Liver (tissue), 9 donors: ENCODE results near the gene COG7. TPM values are rescaled to one million over a fixed set of nuclear protein-coding genes. Genes with fewer than 3 reads are reported as not detected.
"Not testable (repeated sequence)": the region's sequence is repeated elsewhere in the genome, so short reads cannot be mapped to it uniquely, and the experiment has no call there.

Source experiments
- DNase-seq: peaks from one replicate; pipeline ENCODE4 v3.0.0-alpha.2; 2017; ENCODE audit warnings: low spot score
- H3K27ac ChIP-seq, 2 donors: one replicate each; pipeline ENCODE4 v1.7.0; 2013; ENCODE audit warnings: inconsistent platforms in 2 of 2, low read length in 2 of 2, control low read depth in 1 of 2, low read depth in 1 of 2, mild to moderate bottlenecking in 1 of 2
- H3K27me3 ChIP-seq, 4 donors: one replicate each; pipeline versions ENCODE4 v1.6.1 to v1.7.0; 2013; ENCODE audit warnings: low read length in 3 of 4, inconsistent platforms in 1 of 4, mild to moderate bottlenecking in 1 of 4, moderate library complexity in 1 of 4; ENCODE audit not compliant: control insufficient read depth in 4 of 4, insufficient read depth in 4 of 4
- H3K36me3 ChIP-seq, 4 donors: one replicate each; pipeline versions ENCODE4 v1.6.1 to v1.7.0; 2013; ENCODE audit warnings: low read length in 3 of 4, mild to moderate bottlenecking in 3 of 4, low read depth in 1 of 4, moderate library complexity in 1 of 4; ENCODE audit not compliant: control insufficient read depth in 4 of 4, insufficient read depth in 3 of 4
- H3K4me1 ChIP-seq, 4 donors: one replicate each; pipeline versions ENCODE4 v1.6.1 to v1.7.0; 2013; ENCODE audit warnings: low read length in 3 of 4, mild to moderate bottlenecking in 3 of 4, moderate library complexity in 1 of 4; ENCODE audit not compliant: control insufficient read depth in 4 of 4, insufficient read depth in 4 of 4
- H3K4me3 ChIP-seq, 3 donors: one replicate each; pipeline versions ENCODE4 v1.6.1 to v1.7.0; 2013; ENCODE audit warnings: low read length in 3 of 3, control low read depth in 1 of 3, low read depth in 1 of 3, mild to moderate bottlenecking in 1 of 3
- H3K9ac ChIP-seq, 2 donors: one replicate each; pipeline ENCODE4 v1.7.0; 2013; ENCODE audit warnings: low read length in 2 of 2, mild to moderate bottlenecking in 2 of 2, moderate library complexity in 2 of 2, control low read depth in 1 of 2, low read depth in 1 of 2
- H3K9me3 ChIP-seq, 4 donors: one replicate each; pipeline versions ENCODE4 v1.6.1 to v1.7.0; 2013; ENCODE audit warnings: low read length in 3 of 4; ENCODE audit not compliant: control insufficient read depth in 4 of 4
- ATF3 ChIP-seq: IDR thresholded peaks from 2 replicates; pipeline ENCODE4 v1.6.1; 2016; ENCODE audit warnings: antibody characterized with exemption
- EGR1 ChIP-seq, 2 donors: IDR thresholded peaks; 2 replicates each; pipeline ENCODE4 v1.6.1; 2016 to 2018; ENCODE audit warnings: antibody characterized with exemption in 2 of 2, low read depth in 2 of 2
- FOXA1 ChIP-seq: IDR thresholded peaks from 2 replicates; pipeline ENCODE4 v1.6.1; 2016; ENCODE audit warnings: antibody characterized with exemption
- FOXA2 ChIP-seq: IDR thresholded peaks from 2 replicates; pipeline ENCODE4 v1.6.1; 2016; ENCODE audit warnings: antibody characterized with exemption
- GABPA ChIP-seq, 2 donors: IDR thresholded peaks in 1 of 2; conservative IDR thresholded peaks in 1 of 2; 2 replicates each; pipeline ENCODE4 v1.6.1; 2016; ENCODE audit warnings: antibody characterized with exemption in 2 of 2, mild to moderate bottlenecking in 1 of 2, moderate library complexity in 1 of 2
- HNF4G ChIP-seq: IDR thresholded peaks from 2 replicates; pipeline ENCODE4 v1.6.1; 2016; ENCODE audit warnings: antibody characterized with exemption
- MAX ChIP-seq: IDR thresholded peaks from 2 replicates; pipeline ENCODE4 v1.6.1; 2016; ENCODE audit warnings: antibody characterized with exemption
- RAD21 ChIP-seq, 2 donors: IDR thresholded peaks; 2 replicates each; pipeline ENCODE4 v1.6.1; 2016; ENCODE audit warnings: antibody characterized with exemption in 2 of 2, mild to moderate bottlenecking in 2 of 2
- RXRA ChIP-seq, 2 donors: IDR thresholded peaks; 2 replicates each; pipeline ENCODE4 v1.6.1; 2017 to 2018; ENCODE audit warnings: antibody characterized with exemption in 2 of 2, mild to moderate bottlenecking in 1 of 2
- SP1 ChIP-seq: IDR thresholded peaks from 2 replicates; pipeline ENCODE4 v1.6.1; 2018; ENCODE audit warnings: antibody characterized with exemption, mild to moderate bottlenecking
- TAF1 ChIP-seq: conservative IDR thresholded peaks from 2 replicates; pipeline ENCODE4 v1.6.1; 2016; ENCODE audit warnings: antibody characterized with exemption, mild to moderate bottlenecking
- YY1 ChIP-seq: IDR thresholded peaks from 2 replicates; pipeline ENCODE4 v1.6.1; 2016; ENCODE audit warnings: antibody characterized with exemption, mild to moderate bottlenecking
- ZBTB33 ChIP-seq: IDR thresholded peaks from 2 replicates; pipeline ENCODE4 v1.6.1; 2016; ENCODE audit warnings: antibody characterized with exemption
- WGBS: extraction: QIAGEN DNeasy Blood & Tissue Kit; methylation state at CpG from one replicate; pipeline ENCODE4 v1.1.7; 2013; 5-methylcytosine and 5-hydroxymethylcytosine counted together
- polyA plus RNA-seq, 2 donors: library from polyadenylated mRNA; stranded (reverse) in 1 of 2; unstranded in 1 of 2; fragments of 200-250 nt in 1 of 2; fragments of >200 nt in 1 of 2; fragmentation: Nextera tagmentation in 1 of 2; extraction: Ambion mirVana in 1 of 2; gene quantifications; one replicate each; pipeline versions ENCODE4 v1.2.1 to v1.2.3, GENCODE V29; 2013 to 2015
- total RNA-seq, 2 donors: library from RNA; depleted of rRNA; stranded (reverse); fragments of >200 nt; gene quantifications; one replicate each; pipeline ENCODE4 v1.2.3, GENCODE V29; 2014
- TF ChIP-seq, protein P1 (sequence below): IDR thresholded peaks from 2 replicates; pipeline ENCODE4 v1.6.1; 2016; ENCODE audit warnings: antibody characterized with exemption, mild to moderate bottlenecking
- donor health status: healthy.
- donor health status: healthy.
- donor health status: healthy.
- donor health status: healthy.
- donor health status: healthy.

COG7 gene
- total and polyA plus RNA-seq, 4 donors: 5.1 to 11.4 (median 6.6) TPM

- Histone ChIP-seq H3K9ac (no peak overlapping the region), H3K4me1 (no peaks in the 10 kb centered on the region), H3K4me3 (no peak overlapping the region), H3K27me3 (no peaks in the 10 kb centered on the region), H3K27ac (no peak overlapping the region), H3K9me3 (no peaks in the 10 kb centered on the region), H3K36me3 (no peaks in the 10 kb centered on the region)
- WGBS: 85% methylated on average over 10 of the region's 10 CpGs
- no peak for TF ChIP-seq ZBTB33
- no peak for TF ChIP-seq EGR1 (IDR thresholded peaks at IDR 0.05; ENCODE audit: low read depth in 2 of 2)
- TF ChIP-seq MAX: no peak
- TF ChIP-seq, protein P1, sequence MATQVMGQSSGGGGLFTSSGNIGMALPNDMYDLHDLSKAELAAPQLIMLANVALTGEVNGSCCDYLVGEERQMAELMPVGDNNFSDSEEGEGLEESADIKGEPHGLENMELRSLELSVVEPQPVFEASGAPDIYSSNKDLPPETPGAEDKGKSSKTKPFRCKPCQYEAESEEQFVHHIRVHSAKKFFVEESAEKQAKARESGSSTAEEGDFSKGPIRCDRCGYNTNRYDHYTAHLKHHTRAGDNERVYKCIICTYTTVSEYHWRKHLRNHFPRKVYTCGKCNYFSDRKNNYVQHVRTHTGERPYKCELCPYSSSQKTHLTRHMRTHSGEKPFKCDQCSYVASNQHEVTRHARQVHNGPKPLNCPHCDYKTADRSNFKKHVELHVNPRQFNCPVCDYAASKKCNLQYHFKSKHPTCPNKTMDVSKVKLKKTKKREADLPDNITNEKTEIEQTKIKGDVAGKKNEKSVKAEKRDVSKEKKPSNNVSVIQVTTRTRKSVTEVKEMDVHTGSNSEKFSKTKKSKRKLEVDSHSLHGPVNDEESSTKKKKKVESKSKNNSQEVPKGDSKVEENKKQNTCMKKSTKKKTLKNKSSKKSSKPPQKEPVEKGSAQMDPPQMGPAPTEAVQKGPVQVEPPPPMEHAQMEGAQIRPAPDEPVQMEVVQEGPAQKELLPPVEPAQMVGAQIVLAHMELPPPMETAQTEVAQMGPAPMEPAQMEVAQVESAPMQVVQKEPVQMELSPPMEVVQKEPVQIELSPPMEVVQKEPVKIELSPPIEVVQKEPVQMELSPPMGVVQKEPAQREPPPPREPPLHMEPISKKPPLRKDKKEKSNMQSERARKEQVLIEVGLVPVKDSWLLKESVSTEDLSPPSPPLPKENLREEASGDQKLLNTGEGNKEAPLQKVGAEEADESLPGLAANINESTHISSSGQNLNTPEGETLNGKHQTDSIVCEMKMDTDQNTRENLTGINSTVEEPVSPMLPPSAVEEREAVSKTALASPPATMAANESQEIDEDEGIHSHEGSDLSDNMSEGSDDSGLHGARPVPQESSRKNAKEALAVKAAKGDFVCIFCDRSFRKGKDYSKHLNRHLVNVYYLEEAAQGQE: no peak
- no peak for TF ChIP-seq TAF1
- TF ChIP-seq RAD21 (IDR thresholded peaks at IDR 0.05): no peak
- DNase-seq: no peak
Measured at GRCh38 chr16:23367564-23367963, 85.4 kb downstream of the COG7 start.

- not testable (repeated sequence) for H3K27me3 ChIP-seq, H3K27ac ChIP-seq, H3K4me3 ChIP-seq, H3K9ac ChIP-seq, H3K9me3 ChIP-seq, H3K4me1 ChIP-seq, DNase-seq, H3K36me3 ChIP-seq
- WGBS: 79% methylated on average over 7 of the region's 7 CpGs
Measured at GRCh38 chr16:23366341-23366740, 86.6 kb downstream of the COG7 start.

DNA sequence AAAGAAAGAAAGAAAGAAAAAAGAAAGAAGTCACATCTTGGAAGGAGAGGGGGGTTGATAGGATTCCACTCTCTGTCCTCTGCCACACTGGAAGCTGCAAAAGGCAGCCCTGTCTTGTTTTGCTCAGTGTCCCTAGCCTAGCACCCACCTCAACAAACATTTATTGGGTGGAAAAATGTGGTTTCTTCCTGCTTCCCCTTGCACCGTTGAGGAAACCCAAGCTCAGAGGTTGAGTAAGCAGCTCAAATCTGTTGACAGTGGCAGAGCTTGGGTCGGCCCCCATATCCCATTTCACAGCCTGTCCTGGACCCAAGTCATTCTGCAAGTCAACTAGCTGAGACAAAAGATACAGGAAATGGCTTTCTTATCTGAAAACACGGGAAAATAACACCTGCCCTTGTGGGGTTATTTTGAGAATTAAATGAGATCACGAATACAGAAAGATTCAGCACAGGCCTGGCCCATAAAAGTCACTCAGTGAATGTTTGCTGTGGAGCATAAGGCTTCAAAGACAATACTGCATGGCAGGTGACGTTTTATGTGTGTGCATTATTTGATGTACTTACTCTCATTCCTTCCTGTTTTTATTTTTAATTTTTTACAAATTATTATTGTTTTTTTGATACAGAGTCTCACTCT is 87.3 kb downstream of the COG7 start:
- 27% methylated on average over 5 of the region's 5 CpGs for WGBS
- H3K4me3 ChIP-seq: no peak overlapping the region
- TF ChIP-seq FOXA2 (no peak), HNF4G (no peak), RXRA (IDR thresholded peaks at IDR 0.05) (no peak), EGR1 (IDR thresholded peaks at IDR 0.05; ENCODE audit: low read depth in 2 of 2) (no peak), YY1 (no peak), GABPA (IDR thresholded peaks at IDR 0.05 in 1 of 2, conservative IDR thresholded peaks at IDR 0.05 in 1 of 2) (no peak), ZBTB33 (no peak), FOXA1 (no peak), SP1 (no peak), RAD21 (IDR thresholded peaks at IDR 0.05) (no peak), ATF3 (no peak), MAX (no peak)
- TF ChIP-seq, protein P1: no peak
- no peaks in the 10 kb centered on the region for H3K4me1 ChIP-seq
- no peak overlapping the region for H3K27ac ChIP-seq
- H3K9me3 ChIP-seq: no peaks in the 10 kb centered on the region
- DNase-seq: no peak
- no peaks in the 10 kb centered on the region for H3K27me3 ChIP-seq
- H3K36me3 ChIP-seq: no peaks in the 10 kb centered on the region
- H3K9ac ChIP-seq: no peak overlapping the region
